Neural cell (in vitro differentiated cells): ENCODE measurements around the gene PANK1. TPM values are rescaled to one million over a fixed set of nuclear protein-coding genes. Genes with fewer than 3 reads are reported as not detected.
A peak's percentile ranks its signal among the peaks of the same experiment; 100 is the strongest.

Experiments
- H2AFZ ChIP-seq: fragments of 200-600, 300-800 bp; sonication (generic), shearing (Covaris generic); 2 replicates; pipeline ENCODE4 v1.6.0; 2014; ENCODE audit warnings: low read depth, mild to moderate bottlenecking, antibody characterized with exemption, low read length, moderate library complexity
- H3F3A ChIP-seq: fragments of 200-600 bp; shearing (Covaris generic); 2 replicates; pipeline ENCODE4 v1.6.1; 2016; ENCODE audit warnings: mild to moderate bottlenecking, moderate library complexity, mixed read lengths, antibody characterized with exemption, low read length; ENCODE audit not compliant: insufficient read depth, poor library complexity, severe bottlenecking
- H3K27ac ChIP-seq: fragments of 200-600, 300-800 bp; sonication (generic), shearing (Covaris generic); 2 replicates; pipeline ENCODE4 v1.5.1; 2014; ENCODE audit warnings: mild to moderate bottlenecking, low read length, moderate library complexity
- H3K27me3 ChIP-seq: fragments of 300-800, 200-600 bp; sonication (generic), shearing (Covaris generic); 2 replicates; pipeline ENCODE4 v1.6.0; 2014; ENCODE audit warnings: mild to moderate bottlenecking, low read depth, low read length, moderate library complexity; ENCODE audit not compliant: insufficient read depth
- H3K36me3 ChIP-seq: fragments of 300-800, 200-600 bp; sonication (generic), shearing (Covaris generic); 2 replicates; pipeline ENCODE4 v1.5.1; 2014; ENCODE audit warnings: mild to moderate bottlenecking, antibody characterized with exemption, low read length, moderate library complexity; ENCODE audit not compliant: insufficient read depth
- H3K4me2 ChIP-seq: fragments of 300-800, 200-600 bp; sonication (generic), shearing (Covaris generic); 2 replicates; pipeline ENCODE4 v1.6.0; 2014; ENCODE audit warnings: mild to moderate bottlenecking, low read length
- H3K4me3 ChIP-seq: fragments of 300-800, 200-600 bp; sonication (generic), shearing (Covaris generic); 2 replicates; pipeline ENCODE4 v1.5.1; 2014; ENCODE audit warnings: mild to moderate bottlenecking, low read length, moderate library complexity
- H3K79me2 ChIP-seq: fragments of 200-600 bp; shearing (Covaris generic); replicated peaks from 2 replicates; pipeline ENCODE4 v1.6.0; 2014; ENCODE audit warnings: mild to moderate bottlenecking, low read length, moderate library complexity; ENCODE audit not compliant: insufficient read depth
- H3K9ac ChIP-seq: fragments of 300-800, 200-600 bp; sonication (generic), shearing (Covaris generic); 2 replicates; pipeline ENCODE4 v1.6.1; 2016; ENCODE audit warnings: mild to moderate bottlenecking, low read length, mixed read lengths
- H3K9me2 ChIP-seq: fragments of 200-600 bp; shearing (Covaris generic); 2 replicates; pipeline ENCODE4 v1.6.1; 2016; ENCODE audit warnings: mild to moderate bottlenecking, low read length, mixed read lengths; ENCODE audit not compliant: insufficient read depth
- H3K9me3 ChIP-seq: fragments of 200-600, 300-800 bp; sonication (generic), shearing (Covaris generic); 2 replicates; pipeline ENCODE4 v1.6.1; 2016; ENCODE audit warnings: mild to moderate bottlenecking, mixed run types, low read length, moderate library complexity, mixed read lengths
- H4K20me1 ChIP-seq: fragments of 200-600 bp; shearing (Covaris generic); 2 replicates; pipeline ENCODE4 v1.6.1; 2016; ENCODE audit warnings: mild to moderate bottlenecking, mixed run types; ENCODE audit not compliant: insufficient read depth
- CTCF ChIP-seq: fragments of 450-650 bp; IDR thresholded peaks from 2 replicates; pipeline ENCODE4 v1.5.1; 2014; ENCODE audit warnings: antibody characterized with exemption, mild to moderate bottlenecking, moderate library complexity; ENCODE audit not compliant: poor library complexity, severe bottlenecking
- EP300 ChIP-seq: fragments of 450-650 bp; conservative IDR thresholded peaks from 2 replicates; pipeline ENCODE4 v1.6.1; 2014; ENCODE audit warnings: antibody characterized with exemption, mild to moderate bottlenecking, moderate library complexity; ENCODE audit not compliant: poor library complexity, severe bottlenecking
- EZH2 ChIP-seq: fragments of 200-600, 300-800 bp; shearing (Covaris generic), sonication (generic); IDR thresholded peaks from 2 replicates; pipeline ENCODE4 v1.6.1; 2014; ENCODE audit warnings: antibody characterized with exemption, low read length, borderline replicate concordance, mild to moderate bottlenecking; ENCODE audit not compliant: insufficient read depth, poor library complexity, severe bottlenecking
- MXI1 ChIP-seq: fragments of 450-650 bp; conservative IDR thresholded peaks from 2 replicates; pipeline ENCODE4 v1.6.1; 2014; ENCODE audit warnings: antibody characterized with exemption, mild to moderate bottlenecking; ENCODE audit not compliant: poor library complexity, severe bottlenecking
- POLR2AphosphoS5 ChIP-seq: IDR thresholded peaks from 2 replicates; pipeline ENCODE4 v1.6.1; 2012
- RAD21 ChIP-seq: fragments of 450-650 bp; conservative IDR thresholded peaks from 2 replicates; pipeline ENCODE4 v1.6.1; 2014; ENCODE audit warnings: antibody characterized with exemption, mild to moderate bottlenecking, moderate library complexity
- REST ChIP-seq: IDR thresholded peaks from 2 replicates; pipeline ENCODE4 v1.6.1; 2012; ENCODE audit warnings: borderline replicate concordance
- SMC3 ChIP-seq: fragments of 450-650 bp; conservative IDR thresholded peaks from 2 replicates; pipeline ENCODE4 v1.6.1; 2014; ENCODE audit warnings: antibody characterized with exemption, mild to moderate bottlenecking, moderate library complexity; ENCODE audit not compliant: poor library complexity
- TAF1 ChIP-seq: IDR thresholded peaks from 2 replicates; pipeline ENCODE4 v1.6.1; 2012; ENCODE audit warnings: low read depth
- polyA plus RNA-seq: library from polyadenylated mRNA; depleted of rRNA; stranded (reverse); fragments of >200 nt; gene quantifications from 2 replicates; pipeline ENCODE4 v1.2.3, GENCODE V29; 2014

Gene PANK1
- polyA plus RNA-seq, 1 donor from 2014 or later: 15.4 TPM

- no peak overlapping the region for H3K27ac ChIP-seq
- H3K4me2 ChIP-seq: peak overlapping the region; percentile 74
- H4K20me1 ChIP-seq: no peaks in the 10 kb centered on the region
- TF ChIP-seq CTCF (no peak), SMC3 (no peak), POLR2AphosphoS5 (no peak), TAF1 (no peak), EP300 (no peak), MXI1 (no peak), EZH2 (no peak), REST (no peak), RAD21 (no peak)
- H3K9me2 ChIP-seq: no peaks in the 10 kb centered on the region
- no peaks in the 10 kb centered on the region for H3K36me3 ChIP-seq
- peak overlapping the region; percentile 82 for H3K9ac ChIP-seq
- no peak overlapping the region for H2AFZ ChIP-seq
- peak overlapping the region; percentile 93 for H3K4me3 ChIP-seq
- H3K79me2 ChIP-seq: peaks cover 49% of the 10 kb centered on the region
- no peaks in the 10 kb centered on the region for H3F3A ChIP-seq
- H3K27me3 ChIP-seq: no peaks in the 10 kb centered on the region
- no peaks in the 10 kb centered on the region for H3K9me3 ChIP-seq
These were observed 1.6 kb downstream of the PANK1 start for GRCh38 chr10:89643431-89643811.

GRCh38 chr10:89642193-89642592 is 2.8 kb downstream of the PANK1 start:
- Histone ChIP-seq H3K27ac (no peak overlapping the region), H3K9ac (no peak overlapping the region), H3K9me3 (no peaks in the 10 kb centered on the region), H3K79me2 (peaks cover 61% of the 10 kb centered on the region), H4K20me1 (no peaks in the 10 kb centered on the region), H3K4me2 (peak overlapping the region; percentile 2), H3K36me3 (no peaks in the 10 kb centered on the region), H2AFZ (no peak overlapping the region), H3K27me3 (no peaks in the 10 kb centered on the region), H3K4me3 (peak overlapping the region; percentile 93), H3F3A (no peaks in the 10 kb centered on the region), H3K9me2 (no peaks in the 10 kb centered on the region)
- TF ChIP-seq SMC3: no peak
- no peak for TF ChIP-seq EP300
- TF ChIP-seq RAD21: no peak
- no peak for TF ChIP-seq CTCF
- TF ChIP-seq TAF1: no peak
- TF ChIP-seq EZH2: no peak
- TF ChIP-seq REST: no peak
- TF ChIP-seq POLR2AphosphoS5: no peak
